Activated CD4-positive, alpha-beta T cell treated with anti-CD3 and anti-CD28 coated beads, Interleukin-10, Interleukin-2, amounts not matched to agents 100 ng/mL and 50 ng/mL, durations not matched to agents 16 hours and 8 hours (primary cell): ENCODE data around the gene WIF1.

Experiments
- DNase-seq: peaks from one replicate; pipeline ENCODE4 v3.0.0-alpha.2; 2020

Gene WIF1

GRCh38 chr12:65121049-65121955 lies at the start of gene WIF1:
Gene WIF1, minus strand, starts transcription at chr12:65121305. Its CDS starts 114 bp downstream, at chr12:65121191.
- peak; percentile 25 for DNase-seq

GRCh38 chr12:65170209-65170881 lies 49.2 kb upstream of the WIF1 start:
- peak; percentile 77 for DNase-seq

- DNase-seq, result peak; percentile 95
Measured at GRCh38 chr12:65169320-65170208, 48.5 kb upstream of the WIF1 start, which contains the start of gene LEMD3. Gene LEMD3, plus strand, starts transcription at chr12:65169583. Its CDS starts 14 bp downstream, at chr12:65169597.

- no peak for DNase-seq
Measured at GRCh38 chr12:65168681-65169319, 47.7 kb upstream of the WIF1 start.

- no peak for DNase-seq
Measured at GRCh38 chr12:65164774-65165173, 43.7 kb upstream of the WIF1 start.

GRCh38 chr12:65164244-65164643 lies 43.1 kb upstream of the WIF1 start:
- no peak for DNase-seq

- peak; percentile 14 for DNase-seq
Measured at GRCh38 chr12:65162609-65163008, 41.5 kb upstream of the WIF1 start.

GRCh38 chr12:65157091-65157490 lies 36.0 kb upstream of the WIF1 start:
- DNase-seq, result no peak

- peak; percentile 64 for DNase-seq
Measured at GRCh38 chr12:65156366-65156841, 35.3 kb upstream of the WIF1 start.

GRCh38 chr12:65155784-65156183 lies 34.7 kb upstream of the WIF1 start:
- peak; percentile 31 for DNase-seq

- DNase-seq, result no peak
Measured at GRCh38 chr12:65152596-65152995, 31.5 kb upstream of the WIF1 start.

GRCh38 chr12:65152012-65152411 lies 30.9 kb upstream of the WIF1 start:
- DNase-seq, result no peak

- no peak for DNase-seq
Measured at GRCh38 chr12:65147312-65147905, 26.3 kb upstream of the WIF1 start.

GRCh38 chr12:65140738-65141137 lies 19.6 kb upstream of the WIF1 start:
- DNase-seq, result no peak

- no peak for DNase-seq
Measured at GRCh38 chr12:65139389-65139788, 18.3 kb upstream of the WIF1 start.

- DNase-seq, result no peak
Measured at GRCh38 chr12:65133879-65134278, 12.8 kb upstream of the WIF1 start.

- no peak for DNase-seq
Measured at GRCh38 chr12:65126482-65126881, 5.4 kb upstream of the WIF1 start.

- DNase-seq, result no peak
Measured at GRCh38 chr12:65125975-65126374, 4.9 kb upstream of the WIF1 start.

GRCh38 chr12:65125247-65125646 lies 4.1 kb upstream of the WIF1 start:
- no peak for DNase-seq

- DNase-seq, result peak; percentile 45
Measured at GRCh38 chr12:65123435-65124063, 2.4 kb upstream of the WIF1 start.

GRCh38 chr12:65122703-65123102 lies 1.6 kb upstream of the WIF1 start:
- DNase-seq, result no peak
